Activated CD4-positive, alpha-beta T cell treated with anti-CD3 and anti-CD28 coated beads, Interleukin-2, amount 10 ng/mL, durations not matched to agents 7 days and 5 days (primary cell): Measurements from ENCODE around the gene ADAM8. TPM values are rescaled to one million over a fixed set of nuclear protein-coding genes. Genes with fewer than 3 reads are reported as not detected.
A peak's percentile ranks its signal among the peaks of the same experiment; 100 is the strongest.
"Not testable (repeated sequence)": the region's sequence is repeated elsewhere in the genome, so short reads cannot be mapped to it uniquely, and the experiment has no call there.

Source experiments
- CTCF ChIA-PET: fragments of 350-600 bp; sonication (Branson Sonifier 250); formaldehyde crosslinking; loops from one replicate; lab custom pipeline; 2021; ENCODE audit warnings: antibody characterized with exemption; lab: Charles Lee
- POLR2A ChIA-PET: fragments of 350-600 bp; sonication (Branson Sonifier 250); formaldehyde crosslinking; loops from one replicate; lab custom pipeline; 2021; ENCODE audit warnings: antibody characterized with exemption; lab: Charles Lee
- DNase-seq: peaks from one replicate; pipeline ENCODE4 v3.0.0-alpha.2; 2020
- H3K27ac Mint-ChIP-seq: one replicate; pipeline ENCODE4 v1.8.0; 2021; ENCODE audit warnings: mild to moderate bottlenecking, moderate library complexity, mixed read lengths
- H3K27me3 Mint-ChIP-seq: one replicate; pipeline ENCODE4 v1.8.0; 2021; ENCODE audit warnings: mixed read lengths
- H3K36me3 Mint-ChIP-seq: one replicate; pipeline ENCODE4 v1.8.0; 2021; ENCODE audit warnings: low read depth, mixed read lengths
- H3K4me1 Mint-ChIP-seq: one replicate; pipeline ENCODE4 v1.8.0; 2021; ENCODE audit warnings: mixed read lengths
- H3K4me3 Mint-ChIP-seq: one replicate; pipeline ENCODE4 v1.8.0; 2021; ENCODE audit warnings: mild to moderate bottlenecking, moderate library complexity, mixed read lengths
- H3K9me3 Mint-ChIP-seq: one replicate; pipeline ENCODE4 v1.8.0; 2021; ENCODE audit warnings: mixed read lengths
- total RNA-seq, 2 experiments: library from RNA; stranded (reverse); gene quantifications; one replicate each; pipeline ENCODE4 v1.2.3, GENCODE V29; 2021

The ADAM8 gene
- total RNA-seq = 100 to 1,000 TPM; 123 to 153 TPM

DNA sequence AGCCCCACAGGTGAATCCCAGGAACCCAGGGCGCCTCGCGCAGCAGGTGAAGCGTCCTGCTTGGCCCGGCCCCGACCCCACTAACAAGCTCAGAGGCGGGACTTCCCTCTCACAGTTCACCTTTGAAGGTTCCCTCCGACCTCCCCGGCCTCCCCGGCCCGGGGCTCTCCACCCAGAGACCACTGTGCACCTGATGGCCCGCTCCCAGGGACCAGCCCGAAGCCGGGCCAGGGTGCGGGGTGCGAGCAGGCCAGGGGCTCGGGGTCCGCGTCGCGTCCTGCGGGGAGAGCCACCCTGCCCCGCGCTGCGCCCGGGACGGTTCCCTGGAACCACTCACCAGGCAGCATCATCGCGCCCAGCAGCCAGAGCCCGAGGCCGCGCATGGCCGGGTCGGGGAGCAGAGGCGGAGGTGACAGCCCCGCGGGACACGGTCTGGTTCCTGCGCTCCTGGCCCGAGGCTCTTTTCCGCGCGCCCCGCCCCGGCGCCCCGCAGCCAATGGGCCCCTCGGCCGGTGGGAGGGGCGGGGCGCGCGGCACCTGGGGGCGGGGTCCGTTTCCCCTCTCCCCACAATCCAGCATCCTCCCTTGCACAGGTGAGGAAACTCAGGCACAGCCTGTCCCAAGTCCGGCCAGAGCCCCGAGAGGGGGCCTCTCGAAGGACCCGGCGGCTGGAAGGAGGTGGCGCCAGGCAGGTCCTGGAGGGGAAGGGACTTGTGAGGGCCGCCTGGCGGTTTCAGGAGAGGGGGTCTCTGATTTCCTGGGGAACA lies at the start of gene ADAM8:
Gene ADAM8 (minus strand): TSS at position 434 of the 767 bp plus-strand sequence. CDS start 51 bp downstream, at position 383.
- no peaks in the 10 kb centered on the region for H3K9me3 Mint-ChIP-seq
- H3K4me1 Mint-ChIP-seq = peaks cover 36% of the 10 kb centered on the region
- peak within 1 kb of the TSS; percentile 87 for H3K4me3 Mint-ChIP-seq
- peak; percentile 72 for DNase-seq
- peak within 1 kb of the TSS; percentile 96 for H3K27ac Mint-ChIP-seq
- peaks cover 13% of the 10 kb centered on the region for H3K36me3 Mint-ChIP-seq
- CTCF ChIA-PET = interaction anchor here (1.5 to 3.3 kb wide), 4 partner anchors 10 to 31 kb away, joined by 6 to 18 read pairs (median 10); no protein-coding TSS in a partner anchor
- no peaks in the 10 kb centered on the region for H3K27me3 Mint-ChIP-seq
- POLR2A ChIA-PET = no interaction called here

DNA sequence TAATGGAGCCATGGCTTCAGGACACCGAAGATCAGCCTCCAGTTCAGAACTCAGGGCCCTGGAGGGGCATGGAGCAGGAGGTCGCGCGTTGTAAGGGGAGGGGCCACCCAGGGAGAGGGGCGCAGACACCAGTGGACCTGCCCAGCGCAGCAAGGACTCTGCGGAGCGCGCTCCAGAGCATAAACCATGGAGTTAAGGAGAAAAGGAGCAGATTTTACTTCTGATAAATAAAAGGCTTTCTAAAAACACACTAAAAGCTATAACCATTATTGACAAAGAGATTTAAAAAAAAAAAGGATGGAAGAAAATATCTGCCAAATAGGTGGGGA lies 49.5 kb upstream of the ADAM8 start:
- CTCF ChIA-PET = no interaction called here
- Mint-ChIP-seq H3K4me3 (no peak overlapping the region), H3K27ac (no peak overlapping the region), H3K9me3 (no peaks in the 10 kb centered on the region), H3K27me3 (peaks cover 38% of the 10 kb centered on the region), H3K4me1 (peaks cover 7% of the 10 kb centered on the region), H3K36me3 (no peaks in the 10 kb centered on the region)
- DNase-seq = no peak
- POLR2A ChIA-PET = no interaction called here

DNA sequence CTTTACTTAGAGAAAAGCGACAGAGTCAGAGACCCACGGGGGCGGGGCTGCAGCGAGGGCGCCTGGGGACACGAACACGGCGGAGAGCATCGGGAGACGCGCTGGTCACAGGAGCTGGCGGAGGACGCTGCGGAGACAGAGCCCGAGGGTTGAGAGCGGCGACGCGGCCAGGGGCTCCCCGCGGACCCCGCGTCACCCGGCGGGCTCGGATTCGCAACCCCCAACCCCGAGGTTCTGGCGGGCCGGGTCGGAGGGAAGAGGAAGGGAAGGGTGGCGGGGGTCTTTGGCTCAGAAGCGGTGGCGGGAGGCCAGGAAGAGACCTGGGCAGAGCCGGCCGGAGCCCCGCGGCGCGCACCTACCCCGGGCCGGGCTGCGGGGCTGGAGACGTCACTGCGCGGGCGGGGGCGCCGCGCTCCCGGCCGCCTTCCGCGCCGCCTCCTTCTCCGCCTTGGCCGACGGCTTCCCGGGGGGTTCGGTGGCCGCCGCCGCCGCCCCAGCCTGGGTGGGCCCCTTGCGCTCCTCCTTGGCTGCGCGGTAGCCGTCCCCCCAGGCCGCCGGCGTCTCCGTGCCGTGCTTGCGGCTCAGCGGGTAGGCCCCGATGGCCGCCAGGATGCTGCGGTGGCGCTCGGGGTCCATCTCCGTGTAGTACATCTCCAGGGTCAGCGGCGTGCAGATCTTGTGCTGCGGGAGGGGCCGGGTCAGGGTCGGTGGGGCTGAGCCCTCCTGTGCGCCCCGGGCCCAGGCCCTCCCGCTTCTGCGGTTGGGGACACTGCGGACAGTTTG lies 49.0 kb upstream of the ADAM8 start:
- H3K27ac Mint-ChIP-seq = no peak overlapping the region
- peak overlapping the region; percentile 43 for H3K4me3 Mint-ChIP-seq
- ChIA-PET CTCF (interaction anchor here (1.1 kb wide), 1 partner anchor 9 kb away, joined by 4 read pairs; no protein-coding TSS in a partner anchor), POLR2A (no interaction called here)
- H3K4me1 Mint-ChIP-seq = peaks cover 7% of the 10 kb centered on the region
- peaks cover 33% of the 10 kb centered on the region for H3K27me3 Mint-ChIP-seq
- no peak for DNase-seq
- no peaks in the 10 kb centered on the region for H3K9me3 Mint-ChIP-seq
- no peaks in the 10 kb centered on the region for H3K36me3 Mint-ChIP-seq

DNA sequence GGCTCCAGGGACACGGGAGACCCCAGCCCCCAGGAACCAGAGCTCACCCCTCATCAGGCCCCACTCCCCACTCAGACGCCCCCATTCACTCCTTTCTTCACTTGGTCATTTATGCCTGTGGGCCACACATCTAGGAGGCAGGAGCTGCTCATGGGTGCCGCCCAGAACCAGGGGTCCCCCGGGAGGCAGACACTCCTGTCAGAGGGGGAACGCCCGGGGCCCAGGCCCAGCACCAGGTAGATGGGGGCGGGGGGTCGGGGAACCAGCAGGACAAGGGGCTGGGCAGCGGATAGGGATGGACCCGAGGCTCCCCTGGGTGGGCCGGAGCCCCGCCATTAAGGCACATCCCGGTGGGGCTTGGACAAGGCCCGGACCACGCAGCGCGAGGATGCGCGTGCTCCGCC lies 48.2 kb upstream of the ADAM8 start:
- Mint-ChIP-seq H3K27me3 (peaks cover 31% of the 10 kb centered on the region), H3K27ac (no peak overlapping the region), H3K36me3 (no peaks in the 10 kb centered on the region), H3K9me3 (no peaks in the 10 kb centered on the region), H3K4me1 (peaks cover 7% of the 10 kb centered on the region), H3K4me3 (no peak overlapping the region)
- no peak for DNase-seq
- ChIA-PET CTCF (interaction anchor here (1.1 kb wide), 1 partner anchor 9 kb away, joined by 4 read pairs; no protein-coding TSS in a partner anchor), POLR2A (no interaction called here)

DNA sequence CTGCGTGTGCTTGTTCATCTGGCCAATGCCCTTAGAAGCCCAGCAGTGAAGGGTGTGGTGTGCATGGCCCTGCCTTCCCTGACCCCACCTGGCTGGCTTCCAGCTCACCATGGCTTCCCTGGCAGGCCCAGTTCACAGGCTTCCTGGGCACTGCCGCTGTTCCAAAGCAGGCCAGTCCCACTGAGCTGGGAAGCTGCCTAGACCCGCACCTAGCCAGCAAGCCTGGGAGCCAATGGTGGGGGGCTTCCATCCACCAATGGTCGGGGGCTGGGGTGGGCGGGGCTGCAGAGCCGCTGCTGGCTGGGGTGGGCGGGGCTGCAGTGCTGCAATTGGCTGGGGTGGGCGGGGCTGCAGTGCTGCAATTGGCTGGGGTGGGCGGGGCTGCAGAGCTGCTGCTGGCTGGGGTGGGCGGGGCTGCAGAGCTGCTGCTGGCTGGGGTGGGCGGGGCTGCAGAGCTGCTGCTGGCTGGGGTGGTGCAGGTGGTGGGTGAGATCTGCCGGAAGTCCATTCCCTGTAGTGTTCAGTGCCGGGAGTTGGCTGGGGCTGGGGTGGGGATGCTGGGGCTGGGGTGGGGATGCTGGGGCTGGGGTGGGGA lies 47.6 kb upstream of the ADAM8 start:
- POLR2A ChIA-PET = no interaction called here
- H3K4me3 Mint-ChIP-seq = no peak overlapping the region
- no peaks in the 10 kb centered on the region for H3K9me3 Mint-ChIP-seq
- DNase-seq = peak; percentile 50
- H3K27me3 Mint-ChIP-seq = peaks cover 30% of the 10 kb centered on the region
- no peak overlapping the region for H3K27ac Mint-ChIP-seq
- H3K36me3 Mint-ChIP-seq = no peaks in the 10 kb centered on the region
- CTCF ChIA-PET = interaction anchor here (1.0 to 1.3 kb wide), 2 partner anchors 57 to 64 kb away, joined by 3 read pairs; no protein-coding TSS in a partner anchor
- H3K4me1 Mint-ChIP-seq = peaks cover 6% of the 10 kb centered on the region

DNA sequence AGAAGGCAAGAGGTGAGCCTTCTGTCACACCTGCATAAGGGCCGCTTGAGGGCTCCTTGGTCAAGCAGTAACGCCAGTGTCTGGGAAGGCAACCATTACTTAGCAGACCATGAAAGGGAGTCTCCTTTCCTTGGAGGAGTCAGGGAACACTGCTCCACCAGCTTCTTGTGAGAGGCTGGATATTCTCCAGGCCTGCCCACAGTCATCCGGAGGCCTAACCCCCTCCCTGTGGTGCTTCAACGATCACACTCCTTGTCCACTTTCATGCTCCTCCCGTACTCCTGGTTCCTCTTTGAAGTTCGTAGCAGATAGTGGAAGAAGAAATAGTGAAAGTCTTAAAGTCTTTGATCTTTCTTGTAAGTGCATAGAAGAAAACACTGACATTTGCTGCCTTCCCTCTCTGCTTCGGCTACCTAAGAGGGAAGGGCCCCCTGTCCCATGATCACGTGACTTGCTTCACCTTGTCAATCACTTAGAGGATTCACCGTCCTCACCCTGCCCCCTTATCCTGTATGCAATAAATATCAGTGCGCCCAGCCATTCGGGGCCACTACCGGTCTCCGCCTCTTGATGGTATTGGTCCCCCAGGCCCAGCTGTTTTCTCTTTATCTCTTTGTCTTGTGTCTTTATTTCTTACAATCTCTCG lies 45.5 kb upstream of the ADAM8 start:
- H3K4me3 Mint-ChIP-seq, DNase-seq, H3K27ac Mint-ChIP-seq, H3K36me3 Mint-ChIP-seq, H3K4me1 Mint-ChIP-seq, POLR2A ChIA-PET, H3K9me3 Mint-ChIP-seq: not testable (repeated sequence)
- peaks cover 20% of the 10 kb centered on the region for H3K27me3 Mint-ChIP-seq
- CTCF ChIA-PET = interaction anchor here (4.0 kb wide), 1 partner anchor 7 kb away, joined by 23 read pairs; no protein-coding TSS in a partner anchor

DNA sequence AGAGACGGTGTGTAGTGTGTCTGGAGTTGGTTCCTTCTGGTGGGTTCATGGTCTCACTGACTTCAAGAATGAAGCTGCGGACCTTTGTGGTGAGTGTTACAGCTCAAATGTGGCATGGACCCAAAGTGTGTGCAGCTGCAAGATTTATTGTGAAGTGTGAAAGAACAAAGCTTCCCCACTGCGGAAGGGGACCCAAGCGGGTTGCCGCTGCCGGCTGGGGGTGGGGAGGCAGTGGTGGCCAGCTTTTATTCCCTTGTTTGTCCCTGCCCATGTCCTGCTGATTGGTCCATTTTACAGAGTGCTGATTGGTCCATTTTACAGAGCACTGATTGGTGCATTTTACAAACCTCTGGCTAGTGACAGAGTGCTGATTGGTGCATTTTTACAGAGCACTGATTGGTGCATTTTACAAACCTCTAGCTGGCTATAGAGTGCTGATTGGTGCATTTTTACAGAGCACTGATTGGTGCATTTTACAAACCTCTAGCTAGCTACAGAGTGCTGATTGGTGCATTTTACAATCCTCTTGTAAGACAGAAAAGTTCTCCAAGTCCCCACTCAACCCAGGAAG lies 44.3 kb upstream of the ADAM8 start:
- H3K9me3 Mint-ChIP-seq, DNase-seq, H3K4me3 Mint-ChIP-seq, H3K27ac Mint-ChIP-seq, H3K36me3 Mint-ChIP-seq, POLR2A ChIA-PET, H3K27me3 Mint-ChIP-seq: not testable (repeated sequence)
- peaks cover 11% of the 10 kb centered on the region for H3K4me1 Mint-ChIP-seq
- CTCF ChIA-PET = interaction anchor here (4.0 kb wide), 1 partner anchor 8 kb away, joined by 23 read pairs; no protein-coding TSS in a partner anchor

DNA sequence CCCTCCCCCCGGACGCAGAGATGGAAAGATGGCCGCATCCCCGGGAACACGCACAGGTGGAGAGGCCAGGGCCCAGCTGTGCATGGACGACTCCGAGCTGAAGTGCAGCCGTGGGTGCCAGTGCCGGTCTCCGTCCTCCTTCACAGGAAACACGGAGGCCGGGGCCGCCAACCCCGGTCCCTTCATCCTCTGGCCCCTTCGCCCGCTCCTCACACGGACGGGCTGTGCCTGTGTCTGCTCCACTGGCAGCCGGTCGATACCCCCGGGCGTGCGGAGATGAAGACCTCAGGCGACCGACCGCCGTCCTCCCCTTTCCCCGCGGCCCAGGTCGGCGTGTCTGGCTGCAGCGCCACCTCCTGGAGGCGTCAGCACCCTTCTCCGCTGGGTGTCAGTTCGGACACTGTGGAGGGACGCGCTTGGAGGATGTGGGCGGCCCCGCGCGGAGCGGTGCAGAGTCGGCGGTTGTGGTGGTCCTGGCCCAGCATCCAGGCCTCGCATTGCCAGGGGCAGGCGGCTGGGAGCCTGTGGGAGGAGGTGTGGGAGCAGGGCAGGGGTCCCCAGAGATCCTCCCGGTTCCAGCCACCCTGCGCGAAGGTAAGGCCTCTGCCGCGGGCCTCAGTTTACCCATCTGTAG lies 41.9 kb upstream of the ADAM8 start:
- ChIA-PET CTCF (interaction anchor here (0.7 to 4.0 kb wide), 4 partner anchors 11 to 58 kb away, joined by 3 to 23 read pairs (median 3); no protein-coding TSS in a partner anchor), POLR2A (no interaction called here)
- Mint-ChIP-seq H3K27ac (no peak overlapping the region), H3K4me1 (peaks cover 10% of the 10 kb centered on the region), H3K27me3 (peaks cover 5% of the 10 kb centered on the region), H3K9me3 (no peaks in the 10 kb centered on the region), H3K4me3 (peak overlapping the region; percentile 36), H3K36me3 (no peaks in the 10 kb centered on the region)
- peak; percentile 65 for DNase-seq

DNA sequence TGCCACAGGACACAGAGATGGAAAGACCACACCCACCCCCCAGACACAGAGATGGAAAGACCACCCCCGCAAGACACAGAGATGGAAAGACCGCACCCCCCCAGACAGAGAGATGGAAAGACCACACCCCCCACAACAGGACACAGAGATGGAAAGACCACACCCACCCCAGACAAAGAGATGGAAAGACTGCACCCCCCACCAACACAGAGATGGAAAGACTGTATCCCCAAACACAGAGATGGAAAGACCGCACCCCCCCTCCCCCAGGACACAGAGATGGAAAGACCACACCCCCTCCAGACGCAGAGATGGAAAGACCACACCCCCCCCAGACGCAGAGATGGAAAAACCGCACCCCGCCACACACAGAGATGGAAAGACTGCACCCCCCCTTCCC lies 40.1 kb upstream of the ADAM8 start:
- Mint-ChIP-seq H3K27ac (no peak overlapping the region), H3K27me3 (peaks cover 5% of the 10 kb centered on the region), H3K4me3 (no peak overlapping the region), H3K4me1 (peaks cover 10% of the 10 kb centered on the region), H3K36me3 (peaks cover 7% of the 10 kb centered on the region), H3K9me3 (no peaks in the 10 kb centered on the region)
- POLR2A ChIA-PET = no interaction called here
- DNase-seq = no peak
- CTCF ChIA-PET = no interaction called here

DNA sequence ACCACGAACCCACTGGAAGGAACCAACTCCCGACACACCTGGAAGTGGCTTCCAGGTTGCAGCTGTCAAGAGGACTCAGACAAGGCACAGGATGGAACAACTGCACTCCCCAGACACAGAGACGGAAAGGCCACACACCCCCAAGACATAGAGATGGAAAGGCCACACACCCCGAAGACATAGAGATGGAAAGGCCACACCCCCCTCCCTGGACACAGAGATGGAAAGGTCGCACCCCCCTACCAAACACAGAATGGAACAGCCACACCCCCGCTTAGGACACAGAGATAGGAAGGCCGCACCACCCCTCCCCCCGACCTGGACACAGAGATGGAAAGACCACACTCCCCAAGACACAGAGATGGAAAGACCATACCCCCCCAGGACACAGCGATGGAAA lies 39.6 kb upstream of the ADAM8 start:
- ChIA-PET POLR2A (no interaction called here), CTCF (interaction anchor here (1.1 to 2.0 kb wide), 2 partner anchors 13 to 169 kb away, joined by 3 to 6 read pairs; no protein-coding TSS in a partner anchor)
- H3K4me3 Mint-ChIP-seq = no peak overlapping the region
- H3K4me1 Mint-ChIP-seq = peaks cover 10% of the 10 kb centered on the region
- no peak for DNase-seq
- peaks cover 10% of the 10 kb centered on the region for H3K36me3 Mint-ChIP-seq
- no peak overlapping the region for H3K27ac Mint-ChIP-seq
- peaks cover 5% of the 10 kb centered on the region for H3K27me3 Mint-ChIP-seq
- H3K9me3 Mint-ChIP-seq = no peaks in the 10 kb centered on the region

DNA sequence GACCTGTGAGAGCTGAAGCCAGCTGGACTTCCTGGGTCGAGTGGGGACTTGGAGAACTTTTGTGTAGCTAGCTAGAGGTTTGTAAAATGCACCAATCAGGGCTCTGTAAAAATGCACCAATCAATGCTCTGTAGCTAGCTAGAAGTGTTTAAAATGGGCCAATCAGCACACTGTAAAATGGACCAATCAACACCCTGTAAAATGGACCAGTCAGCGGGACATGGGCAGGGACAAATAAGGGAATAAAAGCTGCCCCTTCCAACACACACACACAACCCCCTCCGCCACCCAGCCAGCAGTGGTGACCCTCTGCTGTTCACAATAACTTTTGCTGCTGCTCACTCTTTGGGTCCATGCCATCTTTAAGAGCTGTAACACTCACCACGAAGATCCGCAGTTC lies 39.2 kb upstream of the ADAM8 start:
- Mint-ChIP-seq H3K36me3 (peaks cover 11% of the 10 kb centered on the region), H3K27me3 (peaks cover 5% of the 10 kb centered on the region), H3K27ac (no peak overlapping the region), H3K4me1 (peaks cover 10% of the 10 kb centered on the region), H3K4me3 (no peak overlapping the region), H3K9me3 (no peaks in the 10 kb centered on the region)
- DNase-seq = no peak
- POLR2A ChIA-PET = no interaction called here
- CTCF ChIA-PET = interaction anchor here (1.1 to 2.0 kb wide), 3 partner anchors 14 to 168 kb away, joined by 3 to 6 read pairs (median 5); no protein-coding TSS in a partner anchor
